Liver (tissue), 9 donors: Measurements from ENCODE around the gene PRKAB1. TPM values are rescaled to one million over a fixed set of nuclear protein-coding genes. Genes with fewer than 3 reads are reported as not detected.

Experiments
- DNase-seq: peaks from one replicate; pipeline ENCODE4 v3.0.0-alpha.2; 2017; ENCODE audit warnings: low spot score
- H3K27ac ChIP-seq, 2 donors: one replicate each; pipeline ENCODE4 v1.7.0; 2013; ENCODE audit warnings: inconsistent platforms in 2 of 2, low read length in 2 of 2, control low read depth in 1 of 2, low read depth in 1 of 2, mild to moderate bottlenecking in 1 of 2
- H3K27me3 ChIP-seq, 4 donors: one replicate each; pipeline versions ENCODE4 v1.6.1 to v1.7.0; 2013; ENCODE audit warnings: low read length in 3 of 4, inconsistent platforms in 1 of 4, mild to moderate bottlenecking in 1 of 4, moderate library complexity in 1 of 4; ENCODE audit not compliant: control insufficient read depth in 4 of 4, insufficient read depth in 4 of 4
- H3K36me3 ChIP-seq, 4 donors: one replicate each; pipeline versions ENCODE4 v1.6.1 to v1.7.0; 2013; ENCODE audit warnings: low read length in 3 of 4, mild to moderate bottlenecking in 3 of 4, low read depth in 1 of 4, moderate library complexity in 1 of 4; ENCODE audit not compliant: control insufficient read depth in 4 of 4, insufficient read depth in 3 of 4
- H3K4me1 ChIP-seq, 4 donors: one replicate each; pipeline versions ENCODE4 v1.6.1 to v1.7.0; 2013; ENCODE audit warnings: low read length in 3 of 4, mild to moderate bottlenecking in 3 of 4, moderate library complexity in 1 of 4; ENCODE audit not compliant: control insufficient read depth in 4 of 4, insufficient read depth in 4 of 4
- H3K4me3 ChIP-seq, 3 donors: one replicate each; pipeline versions ENCODE4 v1.6.1 to v1.7.0; 2013; ENCODE audit warnings: low read length in 3 of 3, control low read depth in 1 of 3, low read depth in 1 of 3, mild to moderate bottlenecking in 1 of 3
- H3K9ac ChIP-seq, 2 donors: one replicate each; pipeline ENCODE4 v1.7.0; 2013; ENCODE audit warnings: low read length in 2 of 2, mild to moderate bottlenecking in 2 of 2, moderate library complexity in 2 of 2, control low read depth in 1 of 2, low read depth in 1 of 2
- H3K9me3 ChIP-seq, 4 donors: one replicate each; pipeline versions ENCODE4 v1.6.1 to v1.7.0; 2013; ENCODE audit warnings: low read length in 3 of 4; ENCODE audit not compliant: control insufficient read depth in 4 of 4
- EGR1 ChIP-seq, 2 donors: IDR thresholded peaks; 2 replicates each; pipeline ENCODE4 v1.6.1; 2016 to 2018; ENCODE audit warnings: antibody characterized with exemption in 2 of 2, low read depth in 2 of 2
- FOXA1 ChIP-seq: IDR thresholded peaks from 2 replicates; pipeline ENCODE4 v1.6.1; 2016; ENCODE audit warnings: antibody characterized with exemption
- FOXA2 ChIP-seq: IDR thresholded peaks from 2 replicates; pipeline ENCODE4 v1.6.1; 2016; ENCODE audit warnings: antibody characterized with exemption
- GABPA ChIP-seq, 2 donors: IDR thresholded peaks in 1 of 2; conservative IDR thresholded peaks in 1 of 2; 2 replicates each; pipeline ENCODE4 v1.6.1; 2016; ENCODE audit warnings: antibody characterized with exemption in 2 of 2, mild to moderate bottlenecking in 1 of 2, moderate library complexity in 1 of 2
- HNF4A ChIP-seq, 2 donors: conservative IDR thresholded peaks; 2 replicates each; pipeline ENCODE4 v1.6.1; 2016; ENCODE audit warnings: antibody characterized with exemption in 2 of 2, mild to moderate bottlenecking in 2 of 2
- HNF4G ChIP-seq: IDR thresholded peaks from 2 replicates; pipeline ENCODE4 v1.6.1; 2016; ENCODE audit warnings: antibody characterized with exemption
- JUND ChIP-seq, 2 donors: IDR thresholded peaks; 2 replicates each; pipeline ENCODE4 v1.6.1; 2016; ENCODE audit warnings: antibody characterized with exemption in 2 of 2
- NR2F2 ChIP-seq: IDR thresholded peaks from 2 replicates; pipeline ENCODE4 v1.6.1; 2016; ENCODE audit warnings: antibody characterized with exemption
- RAD21 ChIP-seq, 2 donors: IDR thresholded peaks; 2 replicates each; pipeline ENCODE4 v1.6.1; 2016; ENCODE audit warnings: antibody characterized with exemption in 2 of 2, mild to moderate bottlenecking in 2 of 2
- RXRA ChIP-seq, 2 donors: IDR thresholded peaks; 2 replicates each; pipeline ENCODE4 v1.6.1; 2017 to 2018; ENCODE audit warnings: antibody characterized with exemption in 2 of 2, mild to moderate bottlenecking in 1 of 2
- SP1 ChIP-seq: IDR thresholded peaks from 2 replicates; pipeline ENCODE4 v1.6.1; 2018; ENCODE audit warnings: antibody characterized with exemption, mild to moderate bottlenecking
- TAF1 ChIP-seq: conservative IDR thresholded peaks from 2 replicates; pipeline ENCODE4 v1.6.1; 2016; ENCODE audit warnings: antibody characterized with exemption, mild to moderate bottlenecking
- YY1 ChIP-seq: IDR thresholded peaks from 2 replicates; pipeline ENCODE4 v1.6.1; 2016; ENCODE audit warnings: antibody characterized with exemption, mild to moderate bottlenecking
- WGBS: extraction: QIAGEN DNeasy Blood & Tissue Kit; methylation state at CpG from one replicate; pipeline ENCODE4 v1.1.7; 2013; 5-methylcytosine and 5-hydroxymethylcytosine counted together
- polyA plus RNA-seq, 2 donors: library from polyadenylated mRNA; stranded (reverse) in 1 of 2; unstranded in 1 of 2; fragments of 200-250 nt in 1 of 2; fragments of >200 nt in 1 of 2; fragmentation: Nextera tagmentation in 1 of 2; extraction: Ambion mirVana in 1 of 2; gene quantifications; one replicate each; pipeline versions ENCODE4 v1.2.1 to v1.2.3, GENCODE V29; 2013 to 2015
- total RNA-seq, 2 donors: library from RNA; depleted of rRNA; stranded (reverse); fragments of >200 nt; gene quantifications; one replicate each; pipeline ENCODE4 v1.2.3, GENCODE V29; 2014
- TF ChIP-seq, protein P1 (sequence below): fragments of 150-350 bp; IDR thresholded peaks from 2 replicates; pipeline ENCODE4 v1.5.1; 2017; ENCODE audit warnings: improper control_type of control experiment, low read depth, low read length; ENCODE audit not compliant: missing input control
- TF ChIP-seq, protein P2 (sequence below): IDR thresholded peaks from 2 replicates; pipeline ENCODE4 v1.6.1; 2016; ENCODE audit warnings: antibody characterized with exemption, mild to moderate bottlenecking
- TF ChIP-seq, protein P3 (sequence below): IDR thresholded peaks from 2 replicates; pipeline ENCODE4 v1.6.1; 2016; ENCODE audit warnings: antibody characterized with exemption
- TF ChIP-seq, protein P4 (sequence below): IDR thresholded peaks from 2 replicates; pipeline ENCODE4 v1.6.1; 2016; ENCODE audit warnings: antibody characterized with exemption
- TF ChIP-seq, protein P5 (sequence below): IDR thresholded peaks from 2 replicates; pipeline ENCODE4 v1.6.1; 2016; ENCODE audit warnings: antibody characterized with exemption
- donor health status: healthy.
- donor health status: healthy.
- donor health status: healthy.
- donor health status: healthy.
- donor health status: healthy.

PRKAB1 gene
- total and polyA plus RNA-seq, 4 donors: 10.5 to 29.9 (median 11.3) TPM

DNA sequence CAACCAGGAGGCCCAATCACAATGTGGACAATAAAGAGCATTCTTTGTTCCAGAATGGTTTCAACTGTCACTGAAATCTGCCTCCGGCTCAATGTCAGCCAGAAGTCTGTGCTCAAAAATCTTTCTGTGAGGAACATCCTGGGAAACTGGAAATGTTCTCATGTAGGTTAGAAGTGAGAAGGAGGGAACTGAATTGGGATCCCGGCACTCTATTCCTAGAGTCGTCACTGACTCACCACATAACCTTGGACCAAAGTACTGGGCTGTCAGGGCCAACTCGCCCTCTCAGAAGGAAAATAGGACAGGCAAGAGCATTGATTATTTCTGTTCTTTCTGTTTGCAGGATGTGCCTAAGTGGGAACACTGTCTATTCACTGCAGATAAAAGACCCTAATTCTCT lies 57.6 kb downstream of the PRKAB1 start:
- no peak for DNase-seq
- H3K4me1 ChIP-seq: no peaks in the 10 kb centered on the region
- no peak overlapping the region for H3K9ac ChIP-seq
- TF ChIP-seq, protein P1, sequence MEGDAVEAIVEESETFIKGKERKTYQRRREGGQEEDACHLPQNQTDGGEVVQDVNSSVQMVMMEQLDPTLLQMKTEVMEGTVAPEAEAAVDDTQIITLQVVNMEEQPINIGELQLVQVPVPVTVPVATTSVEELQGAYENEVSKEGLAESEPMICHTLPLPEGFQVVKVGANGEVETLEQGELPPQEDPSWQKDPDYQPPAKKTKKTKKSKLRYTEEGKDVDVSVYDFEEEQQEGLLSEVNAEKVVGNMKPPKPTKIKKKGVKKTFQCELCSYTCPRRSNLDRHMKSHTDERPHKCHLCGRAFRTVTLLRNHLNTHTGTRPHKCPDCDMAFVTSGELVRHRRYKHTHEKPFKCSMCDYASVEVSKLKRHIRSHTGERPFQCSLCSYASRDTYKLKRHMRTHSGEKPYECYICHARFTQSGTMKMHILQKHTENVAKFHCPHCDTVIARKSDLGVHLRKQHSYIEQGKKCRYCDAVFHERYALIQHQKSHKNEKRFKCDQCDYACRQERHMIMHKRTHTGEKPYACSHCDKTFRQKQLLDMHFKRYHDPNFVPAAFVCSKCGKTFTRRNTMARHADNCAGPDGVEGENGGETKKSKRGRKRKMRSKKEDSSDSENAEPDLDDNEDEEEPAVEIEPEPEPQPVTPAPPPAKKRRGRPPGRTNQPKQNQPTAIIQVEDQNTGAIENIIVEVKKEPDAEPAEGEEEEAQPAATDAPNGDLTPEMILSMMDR: no peak
- TF ChIP-seq, protein P2, sequence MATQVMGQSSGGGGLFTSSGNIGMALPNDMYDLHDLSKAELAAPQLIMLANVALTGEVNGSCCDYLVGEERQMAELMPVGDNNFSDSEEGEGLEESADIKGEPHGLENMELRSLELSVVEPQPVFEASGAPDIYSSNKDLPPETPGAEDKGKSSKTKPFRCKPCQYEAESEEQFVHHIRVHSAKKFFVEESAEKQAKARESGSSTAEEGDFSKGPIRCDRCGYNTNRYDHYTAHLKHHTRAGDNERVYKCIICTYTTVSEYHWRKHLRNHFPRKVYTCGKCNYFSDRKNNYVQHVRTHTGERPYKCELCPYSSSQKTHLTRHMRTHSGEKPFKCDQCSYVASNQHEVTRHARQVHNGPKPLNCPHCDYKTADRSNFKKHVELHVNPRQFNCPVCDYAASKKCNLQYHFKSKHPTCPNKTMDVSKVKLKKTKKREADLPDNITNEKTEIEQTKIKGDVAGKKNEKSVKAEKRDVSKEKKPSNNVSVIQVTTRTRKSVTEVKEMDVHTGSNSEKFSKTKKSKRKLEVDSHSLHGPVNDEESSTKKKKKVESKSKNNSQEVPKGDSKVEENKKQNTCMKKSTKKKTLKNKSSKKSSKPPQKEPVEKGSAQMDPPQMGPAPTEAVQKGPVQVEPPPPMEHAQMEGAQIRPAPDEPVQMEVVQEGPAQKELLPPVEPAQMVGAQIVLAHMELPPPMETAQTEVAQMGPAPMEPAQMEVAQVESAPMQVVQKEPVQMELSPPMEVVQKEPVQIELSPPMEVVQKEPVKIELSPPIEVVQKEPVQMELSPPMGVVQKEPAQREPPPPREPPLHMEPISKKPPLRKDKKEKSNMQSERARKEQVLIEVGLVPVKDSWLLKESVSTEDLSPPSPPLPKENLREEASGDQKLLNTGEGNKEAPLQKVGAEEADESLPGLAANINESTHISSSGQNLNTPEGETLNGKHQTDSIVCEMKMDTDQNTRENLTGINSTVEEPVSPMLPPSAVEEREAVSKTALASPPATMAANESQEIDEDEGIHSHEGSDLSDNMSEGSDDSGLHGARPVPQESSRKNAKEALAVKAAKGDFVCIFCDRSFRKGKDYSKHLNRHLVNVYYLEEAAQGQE: no peak
- TF ChIP-seq SP1: no peak
- TF ChIP-seq RAD21 (IDR thresholded peaks at IDR 0.05): no peak
- no peak for TF ChIP-seq TAF1
- no peak for TF ChIP-seq HNF4A (conservative IDR thresholded peaks at IDR 0.05)
- no peak for TF ChIP-seq YY1
- TF ChIP-seq HNF4G: no peak
- no peak for TF ChIP-seq JUND (IDR thresholded peaks at IDR 0.05)
- TF ChIP-seq NR2F2: no peak
- TF ChIP-seq, protein P3, sequence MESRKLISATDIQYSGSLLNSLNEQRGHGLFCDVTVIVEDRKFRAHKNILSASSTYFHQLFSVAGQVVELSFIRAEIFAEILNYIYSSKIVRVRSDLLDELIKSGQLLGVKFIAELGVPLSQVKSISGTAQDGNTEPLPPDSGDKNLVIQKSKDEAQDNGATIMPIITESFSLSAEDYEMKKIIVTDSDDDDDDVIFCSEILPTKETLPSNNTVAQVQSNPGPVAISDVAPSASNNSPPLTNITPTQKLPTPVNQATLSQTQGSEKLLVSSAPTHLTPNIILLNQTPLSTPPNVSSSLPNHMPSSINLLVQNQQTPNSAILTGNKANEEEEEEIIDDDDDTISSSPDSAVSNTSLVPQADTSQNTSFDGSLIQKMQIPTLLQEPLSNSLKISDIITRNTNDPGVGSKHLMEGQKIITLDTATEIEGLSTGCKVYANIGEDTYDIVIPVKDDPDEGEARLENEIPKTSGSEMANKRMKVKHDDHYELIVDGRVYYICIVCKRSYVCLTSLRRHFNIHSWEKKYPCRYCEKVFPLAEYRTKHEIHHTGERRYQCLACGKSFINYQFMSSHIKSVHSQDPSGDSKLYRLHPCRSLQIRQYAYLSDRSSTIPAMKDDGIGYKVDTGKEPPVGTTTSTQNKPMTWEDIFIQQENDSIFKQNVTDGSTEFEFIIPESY: no peak
- TF ChIP-seq, protein P4, sequence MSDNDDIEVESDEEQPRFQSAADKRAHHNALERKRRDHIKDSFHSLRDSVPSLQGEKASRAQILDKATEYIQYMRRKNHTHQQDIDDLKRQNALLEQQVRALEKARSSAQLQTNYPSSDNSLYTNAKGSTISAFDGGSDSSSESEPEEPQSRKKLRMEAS: no peak
- TF ChIP-seq, protein P5, sequence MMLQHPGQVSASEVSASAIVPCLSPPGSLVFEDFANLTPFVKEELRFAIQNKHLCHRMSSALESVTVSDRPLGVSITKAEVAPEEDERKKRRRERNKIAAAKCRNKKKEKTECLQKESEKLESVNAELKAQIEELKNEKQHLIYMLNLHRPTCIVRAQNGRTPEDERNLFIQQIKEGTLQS: no peak
- H3K4me3 ChIP-seq: no peak overlapping the region
- no peaks in the 10 kb centered on the region for H3K9me3 ChIP-seq
- H3K27me3 ChIP-seq: no peaks in the 10 kb centered on the region
- 89% methylated on average over 4 of the region's 4 CpGs for WGBS
- no peak overlapping the region for H3K27ac ChIP-seq
- no peaks in the 10 kb centered on the region for H3K36me3 ChIP-seq

DNA sequence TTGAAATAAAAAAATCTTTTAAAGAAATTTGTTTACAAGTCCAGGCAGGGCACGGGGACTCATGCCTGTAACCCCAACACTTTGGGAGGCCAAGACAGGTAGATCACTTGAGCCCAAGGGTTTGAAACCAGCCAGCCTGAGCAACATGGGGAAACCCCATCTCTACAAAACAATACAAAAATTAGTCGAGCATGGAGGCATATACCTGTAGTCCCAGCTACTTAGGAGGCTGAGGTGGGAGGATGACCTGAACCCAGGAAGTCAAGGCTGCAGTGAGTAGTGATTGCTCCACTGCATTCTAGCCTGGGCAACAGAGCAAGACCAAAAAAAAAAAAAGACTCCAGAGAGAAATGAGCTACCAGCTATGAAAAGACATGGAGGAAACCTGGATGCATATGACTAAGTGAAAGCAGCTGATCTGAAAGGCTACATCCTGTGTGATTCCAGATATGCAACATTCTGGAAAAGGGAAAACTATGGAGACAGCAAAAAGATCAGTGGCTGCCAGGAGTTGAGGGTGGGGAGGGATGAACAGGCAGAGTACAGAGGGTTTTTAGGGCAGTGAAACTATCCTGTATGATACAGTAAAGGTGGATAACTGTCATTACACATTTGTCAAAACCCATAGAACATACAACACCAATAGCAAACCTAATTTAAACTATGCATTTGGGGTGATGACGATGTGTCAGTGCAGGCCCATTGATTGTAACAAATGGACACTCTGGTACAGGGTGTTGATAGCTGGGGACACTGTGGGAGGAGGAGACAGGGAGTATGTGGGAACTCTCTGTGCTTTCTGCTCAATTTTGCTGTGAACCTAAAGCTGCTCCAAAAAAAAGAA lies 59.9 kb downstream of the PRKAB1 start:
- no peaks in the 10 kb centered on the region for H3K9me3 ChIP-seq
- H3K4me1 ChIP-seq: no peaks in the 10 kb centered on the region
- no peak overlapping the region for H3K9ac ChIP-seq
- no peak overlapping the region for H3K27ac ChIP-seq
- no peaks in the 10 kb centered on the region for H3K36me3 ChIP-seq
- H3K4me3 ChIP-seq: no peak overlapping the region
- H3K27me3 ChIP-seq: no peaks in the 10 kb centered on the region
- no peak for TF ChIP-seq NR2F2
- no peak for TF ChIP-seq EGR1 (IDR thresholded peaks at IDR 0.05; ENCODE audit: low read depth in 2 of 2)
- TF ChIP-seq, protein P4: no peak
- no peak for TF ChIP-seq RXRA (IDR thresholded peaks at IDR 0.05)
- TF ChIP-seq HNF4G: no peak
- no peak for TF ChIP-seq TAF1
- no peak for TF ChIP-seq RAD21 (IDR thresholded peaks at IDR 0.05)
- TF ChIP-seq SP1: no peak
- no peak for TF ChIP-seq FOXA1
- no peak for TF ChIP-seq HNF4A (conservative IDR thresholded peaks at IDR 0.05)
- TF ChIP-seq FOXA2: no peak
- TF ChIP-seq JUND (IDR thresholded peaks at IDR 0.05): no peak
- TF ChIP-seq, protein P5: no peak
- TF ChIP-seq GABPA (IDR thresholded peaks at IDR 0.05 in 1 of 2, conservative IDR thresholded peaks at IDR 0.05 in 1 of 2): no peak
- no peak for DNase-seq
- WGBS: 94% methylated on average over 3 of the region's 3 CpGs
